SK-N-SH treated with all-trans-retinoic acid at 6 μM for 48 hours (cell line): ENCODE data around the gene MX2.

Experiments used
- ARNTL ChIP-seq: fragments of 450-650 bp; formaldehyde crosslinking; IDR thresholded peaks from 2 replicates; pipeline ENCODE4 v1.5.0; 2020; ENCODE audit warnings: low read depth, mild to moderate bottlenecking, moderate library complexity, borderline replicate concordance
- BACH2 ChIP-seq: fragments of 250-450 bp; sonication (Bioruptor Pico); IDR thresholded peaks from 2 replicates; pipeline ENCODE4 v1.9.0; 2021; ENCODE audit warnings: mild to moderate bottlenecking, borderline replicate concordance
- RARB ChIP-seq: fragments of 250-450 bp; sonication (Bioruptor Pico); IDR thresholded peaks from 2 replicates; pipeline ENCODE4 v1.8.0; 2021; ENCODE audit warnings: mild to moderate bottlenecking, moderate library complexity
- TOX ChIP-seq: fragments of 250-450 bp; sonication (Bioruptor Pico); IDR thresholded peaks from 2 replicates; pipeline ENCODE4 v1.8.0; 2021; ENCODE audit warnings: mild to moderate bottlenecking, moderate library complexity, borderline replicate concordance
- ZC3H10 ChIP-seq: fragments of 250-450 bp; sonication (Bioruptor Pico); IDR thresholded peaks from 2 replicates; pipeline ENCODE4 v1.5.1; 2021; ENCODE audit warnings: mild to moderate bottlenecking, moderate library complexity
- ZFP30 ChIP-seq: fragments of 450-650 bp; formaldehyde crosslinking; IDR thresholded peaks from 2 replicates; pipeline ENCODE4 v1.5.0; 2022; ENCODE audit warnings: mild to moderate bottlenecking, moderate library complexity
- ZNF8 ChIP-seq: fragments of 450-650 bp; formaldehyde crosslinking; IDR thresholded peaks from 2 replicates; pipeline ENCODE4 v1.5.0; 2020; ENCODE audit warnings: mild to moderate bottlenecking, moderate library complexity
- TF ChIP-seq, protein P1 (sequence below): fragments of 250-450 bp; sonication (Bioruptor Pico); IDR thresholded peaks from 2 replicates; pipeline ENCODE4 v1.5.0; 2020; ENCODE audit warnings: mild to moderate bottlenecking, moderate library complexity
- TF ChIP-seq, protein P2 (sequence below): fragments of 250-450 bp; sonication (Bioruptor Pico); IDR thresholded peaks from 2 replicates; pipeline ENCODE4 v1.8.0; 2020; ENCODE audit warnings: mild to moderate bottlenecking, moderate library complexity, borderline replicate concordance

DNA sequence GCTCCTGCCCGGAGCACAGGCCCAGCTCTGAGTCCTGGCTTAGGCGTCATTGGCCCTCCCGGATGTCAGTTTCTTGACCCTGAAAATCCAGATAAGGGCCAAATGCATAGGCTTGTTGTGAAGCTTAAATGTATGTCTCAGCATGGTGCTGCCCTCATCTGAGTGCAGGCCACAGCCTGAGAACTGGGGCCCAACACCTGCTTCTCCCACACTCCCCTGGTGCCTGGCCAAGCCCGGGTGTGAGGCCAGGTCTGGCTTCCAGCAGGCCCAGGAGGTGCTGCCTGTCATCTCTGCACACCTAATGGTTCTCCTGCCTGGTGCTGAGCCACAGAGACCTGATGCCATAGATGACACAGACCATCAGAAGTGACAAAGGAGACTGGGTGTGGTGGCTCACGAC, 14.0 kb downstream of the MX2 start:
- TF ChIP-seq, protein P1, sequence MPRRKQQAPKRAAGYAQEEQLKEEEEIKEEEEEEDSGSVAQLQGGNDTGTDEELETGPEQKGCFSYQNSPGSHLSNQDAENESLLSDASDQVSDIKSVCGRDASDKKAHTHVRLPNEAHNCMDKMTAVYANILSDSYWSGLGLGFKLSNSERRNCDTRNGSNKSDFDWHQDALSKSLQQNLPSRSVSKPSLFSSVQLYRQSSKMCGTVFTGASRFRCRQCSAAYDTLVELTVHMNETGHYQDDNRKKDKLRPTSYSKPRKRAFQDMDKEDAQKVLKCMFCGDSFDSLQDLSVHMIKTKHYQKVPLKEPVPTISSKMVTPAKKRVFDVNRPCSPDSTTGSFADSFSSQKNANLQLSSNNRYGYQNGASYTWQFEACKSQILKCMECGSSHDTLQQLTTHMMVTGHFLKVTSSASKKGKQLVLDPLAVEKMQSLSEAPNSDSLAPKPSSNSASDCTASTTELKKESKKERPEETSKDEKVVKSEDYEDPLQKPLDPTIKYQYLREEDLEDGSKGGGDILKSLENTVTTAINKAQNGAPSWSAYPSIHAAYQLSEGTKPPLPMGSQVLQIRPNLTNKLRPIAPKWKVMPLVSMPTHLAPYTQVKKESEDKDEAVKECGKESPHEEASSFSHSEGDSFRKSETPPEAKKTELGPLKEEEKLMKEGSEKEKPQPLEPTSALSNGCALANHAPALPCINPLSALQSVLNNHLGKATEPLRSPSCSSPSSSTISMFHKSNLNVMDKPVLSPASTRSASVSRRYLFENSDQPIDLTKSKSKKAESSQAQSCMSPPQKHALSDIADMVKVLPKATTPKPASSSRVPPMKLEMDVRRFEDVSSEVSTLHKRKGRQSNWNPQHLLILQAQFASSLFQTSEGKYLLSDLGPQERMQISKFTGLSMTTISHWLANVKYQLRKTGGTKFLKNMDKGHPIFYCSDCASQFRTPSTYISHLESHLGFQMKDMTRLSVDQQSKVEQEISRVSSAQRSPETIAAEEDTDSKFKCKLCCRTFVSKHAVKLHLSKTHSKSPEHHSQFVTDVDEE (CRISPR knock-in tag): no peak
- TF ChIP-seq, protein P2, sequence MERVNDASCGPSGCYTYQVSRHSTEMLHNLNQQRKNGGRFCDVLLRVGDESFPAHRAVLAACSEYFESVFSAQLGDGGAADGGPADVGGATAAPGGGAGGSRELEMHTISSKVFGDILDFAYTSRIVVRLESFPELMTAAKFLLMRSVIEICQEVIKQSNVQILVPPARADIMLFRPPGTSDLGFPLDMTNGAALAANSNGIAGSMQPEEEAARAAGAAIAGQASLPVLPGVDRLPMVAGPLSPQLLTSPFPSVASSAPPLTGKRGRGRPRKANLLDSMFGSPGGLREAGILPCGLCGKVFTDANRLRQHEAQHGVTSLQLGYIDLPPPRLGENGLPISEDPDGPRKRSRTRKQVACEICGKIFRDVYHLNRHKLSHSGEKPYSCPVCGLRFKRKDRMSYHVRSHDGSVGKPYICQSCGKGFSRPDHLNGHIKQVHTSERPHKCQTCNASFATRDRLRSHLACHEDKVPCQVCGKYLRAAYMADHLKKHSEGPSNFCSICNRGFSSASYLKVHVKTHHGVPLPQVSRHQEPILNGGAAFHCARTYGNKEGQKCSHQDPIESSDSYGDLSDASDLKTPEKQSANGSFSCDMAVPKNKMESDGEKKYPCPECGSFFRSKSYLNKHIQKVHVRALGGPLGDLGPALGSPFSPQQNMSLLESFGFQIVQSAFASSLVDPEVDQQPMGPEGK (CRISPR knock-in tag): no peak
- TF ChIP-seq ZFP30: no peak
- TF ChIP-seq ZNF8: no peak
- no peak for TF ChIP-seq RARB
- TF ChIP-seq ZC3H10: no peak
- no peak for TF ChIP-seq TOX (CRISPR knock-in tag)
- TF ChIP-seq ARNTL (CRISPR knock-in tag): no peak
- no peak for TF ChIP-seq BACH2 (CRISPR knock-in tag)
